C1 segment of cervical spinal cord (tissue), 14 donors: ENCODE measurements around the gene WNT8B.
A peak's percentile ranks its signal among the peaks of the same experiment; 100 is the strongest.

Experiments used
- DNase-seq, 14 donors: peaks; one replicate each; lab custom pipeline; 2025; lab: John Stamatoyannopoulos, UW

The WNT8B gene

DNA sequence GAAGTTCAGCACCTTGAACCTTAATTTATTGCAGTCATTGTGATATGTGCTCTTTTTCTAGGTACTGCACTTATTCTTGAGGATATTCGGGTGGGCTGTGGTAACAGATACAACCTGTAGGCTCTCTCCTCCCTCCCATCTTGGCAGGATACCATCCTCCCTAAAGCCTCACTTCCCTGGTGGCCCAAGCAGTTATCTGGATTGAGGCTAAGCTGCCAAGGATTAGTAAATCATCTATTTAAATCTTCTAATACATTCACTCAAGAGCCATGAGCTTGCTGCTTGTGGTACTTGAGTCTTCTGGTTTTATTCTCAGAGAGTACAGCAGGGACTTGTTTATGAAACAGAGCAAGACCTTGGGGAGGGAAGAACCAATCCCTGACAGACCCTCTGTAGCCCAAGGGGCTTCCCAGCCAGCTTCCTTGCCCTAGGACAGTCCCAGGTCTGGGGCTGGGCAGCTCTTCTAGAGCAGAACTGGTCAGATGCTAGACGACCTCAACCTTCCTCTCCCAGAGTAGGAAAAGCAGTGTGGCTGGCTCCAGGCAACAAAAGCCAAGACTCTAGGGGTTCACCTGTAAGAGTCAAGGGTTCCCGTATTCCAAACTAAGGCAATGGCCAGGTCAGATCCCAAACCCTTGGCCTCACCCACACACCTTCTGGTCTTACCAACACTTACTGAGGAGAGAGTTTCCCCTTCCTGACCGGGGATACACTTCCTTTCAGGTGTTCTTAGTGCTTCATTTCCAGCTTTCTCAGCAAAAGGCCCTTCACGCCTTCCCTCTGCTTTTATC is 21.3 kb downstream of the WNT8B start:
- no peak for DNase-seq

DNA sequence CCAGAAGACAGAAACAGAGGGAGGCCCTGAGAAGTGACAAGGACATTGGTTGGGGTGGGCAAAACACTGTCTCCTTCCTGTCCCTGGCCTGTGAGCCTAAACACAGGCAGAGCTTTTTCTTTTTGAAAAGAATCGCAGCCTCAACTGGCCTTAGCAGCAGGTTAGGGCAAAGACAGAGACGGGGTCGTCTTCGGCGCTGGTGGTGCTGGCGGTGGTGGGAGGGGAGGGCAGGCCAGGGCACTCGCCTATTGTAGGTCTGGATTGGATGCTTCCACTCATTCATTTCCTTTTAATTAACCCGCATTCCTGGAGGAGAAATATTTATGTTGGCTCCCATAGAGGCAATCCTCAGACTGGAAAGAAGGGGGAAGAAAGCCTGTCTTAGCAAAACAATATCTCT is 22.6 kb downstream of the WNT8B start:
- DNase-seq, result no peak

DNA sequence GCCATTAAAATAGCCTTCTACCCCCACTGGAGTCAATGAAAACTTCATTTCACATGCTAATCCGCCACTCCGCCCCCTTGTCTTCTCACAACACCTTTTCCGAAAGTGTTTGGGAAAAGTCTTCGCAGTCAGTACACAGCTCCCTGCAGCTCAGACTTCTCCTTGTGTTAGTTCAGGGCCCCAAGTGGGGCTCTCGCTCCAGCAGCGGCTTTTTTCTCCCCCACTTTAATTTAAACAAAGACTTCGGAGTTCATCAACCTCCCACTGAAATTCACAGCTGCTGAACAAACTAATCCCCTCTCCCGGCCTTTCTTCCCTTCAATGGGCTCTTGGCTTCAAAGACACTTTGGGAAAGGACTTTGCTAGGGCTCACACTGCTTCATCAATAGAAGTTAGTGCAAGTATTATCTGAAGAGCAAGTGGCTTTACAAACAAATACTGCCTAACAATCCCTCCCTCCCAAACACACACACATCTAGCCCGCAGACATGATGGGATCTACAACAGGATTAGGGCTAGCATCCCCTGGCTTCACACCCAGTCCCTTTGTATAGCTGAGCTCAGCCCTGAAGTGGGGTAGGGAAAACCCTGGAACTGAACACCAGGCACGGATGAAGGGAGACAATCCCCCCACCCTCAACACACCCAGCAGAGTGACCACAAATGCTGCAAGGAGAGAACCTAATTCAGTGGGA is 23.1 kb downstream of the WNT8B start:
- no peak for DNase-seq

DNA sequence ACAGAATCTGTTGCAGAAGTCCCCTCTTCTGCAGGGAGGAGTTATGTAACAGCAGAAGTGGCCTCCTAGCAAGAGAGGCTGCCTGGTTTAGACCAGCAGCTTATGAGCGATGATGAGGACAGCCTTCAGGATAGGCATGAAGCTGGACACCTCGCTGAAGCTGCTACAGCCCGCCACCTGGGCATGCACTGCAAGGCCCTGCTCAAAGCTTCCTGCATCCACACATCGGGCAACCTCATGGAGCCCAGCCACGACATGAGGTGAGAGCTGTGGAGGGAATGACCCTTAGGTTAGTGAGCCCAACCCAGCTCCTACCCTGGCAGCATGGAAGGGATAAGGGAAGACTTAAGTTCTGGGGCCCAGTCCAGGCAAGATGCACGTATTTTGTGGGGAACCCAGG is 24.7 kb downstream of the WNT8B start:
- no peak for DNase-seq

DNA sequence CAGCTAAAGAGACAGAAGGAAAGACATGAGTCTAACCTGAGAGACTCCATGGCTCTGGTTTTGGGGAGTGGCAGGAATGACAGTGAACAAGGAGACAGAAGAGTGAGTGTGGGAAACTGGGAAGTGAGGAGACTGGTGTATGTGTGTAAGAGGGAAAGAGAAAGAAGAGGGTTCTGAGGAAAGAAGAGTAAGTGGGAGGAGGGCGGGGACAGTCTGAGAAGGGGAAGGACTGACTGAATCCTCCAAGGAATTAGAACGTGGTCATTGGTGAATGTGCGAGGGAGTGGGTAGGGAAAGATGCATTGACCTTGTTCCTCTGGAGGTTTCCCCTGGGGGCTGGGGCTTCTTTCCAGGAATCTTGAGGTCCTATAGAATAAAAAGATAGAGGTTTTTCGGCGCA is 26.6 kb downstream of the WNT8B start:
- DNase-seq, result no peak

DNA sequence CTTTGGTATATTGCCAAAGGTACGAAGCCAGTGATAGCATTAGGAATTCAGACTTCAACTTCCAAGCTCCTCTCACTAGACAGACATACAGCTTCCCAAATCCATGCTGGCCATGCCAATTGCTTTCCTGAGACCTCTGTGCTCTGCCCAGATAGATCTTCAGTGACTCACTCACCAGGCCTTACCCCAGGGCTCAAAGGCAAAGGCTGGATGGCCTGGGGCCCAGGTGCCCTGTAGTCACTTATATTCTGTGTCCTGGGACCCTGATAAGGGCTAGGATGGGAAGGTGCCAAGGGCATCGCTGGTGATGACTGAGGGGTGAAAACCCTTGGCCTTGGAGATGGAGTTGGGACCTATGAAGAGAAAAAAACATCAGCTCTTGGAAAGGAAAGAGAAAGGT is 27.7 kb downstream of the WNT8B start:
- no peak for DNase-seq

DNA sequence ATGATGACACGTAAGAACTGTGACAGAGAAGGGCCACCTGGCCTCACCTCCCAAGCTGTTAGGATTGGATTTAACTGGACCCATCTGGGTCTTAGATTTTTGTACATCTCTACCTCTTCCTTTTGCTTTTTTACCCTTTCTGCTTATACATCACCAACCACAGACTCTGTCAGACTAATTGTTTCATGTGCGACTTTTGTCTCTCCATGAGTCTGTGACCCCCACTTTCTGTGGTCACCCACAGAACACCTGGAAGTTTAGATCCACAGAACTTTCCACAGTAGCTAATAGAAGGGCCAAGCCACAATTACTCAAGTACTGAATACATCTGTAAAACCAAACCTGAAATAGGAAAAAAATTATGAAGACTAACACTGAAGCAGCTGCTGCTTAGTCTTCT is 33.8 kb downstream of the WNT8B start:
- no peak for DNase-seq

DNA sequence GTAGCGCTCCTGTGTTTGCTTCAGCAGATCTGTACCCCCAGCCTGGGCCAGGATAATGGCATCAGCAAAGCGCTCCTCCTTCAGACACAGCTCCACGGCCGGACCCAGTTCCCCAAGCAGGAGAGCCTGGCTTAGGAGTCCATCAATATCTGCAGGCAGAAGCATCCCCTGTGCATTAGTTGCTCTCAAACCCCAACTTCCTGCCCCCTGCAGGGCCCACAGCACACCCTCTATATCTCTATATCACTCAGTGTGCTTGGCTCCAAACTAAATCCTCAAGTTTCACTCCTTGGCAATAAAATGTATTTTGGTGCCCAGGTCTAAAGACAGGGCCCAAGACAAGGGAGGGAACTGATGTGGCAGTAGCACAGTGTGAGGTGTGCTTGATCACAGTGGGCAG is 35.2 kb downstream of the WNT8B start:
- DNase-seq, result no peak

DNA sequence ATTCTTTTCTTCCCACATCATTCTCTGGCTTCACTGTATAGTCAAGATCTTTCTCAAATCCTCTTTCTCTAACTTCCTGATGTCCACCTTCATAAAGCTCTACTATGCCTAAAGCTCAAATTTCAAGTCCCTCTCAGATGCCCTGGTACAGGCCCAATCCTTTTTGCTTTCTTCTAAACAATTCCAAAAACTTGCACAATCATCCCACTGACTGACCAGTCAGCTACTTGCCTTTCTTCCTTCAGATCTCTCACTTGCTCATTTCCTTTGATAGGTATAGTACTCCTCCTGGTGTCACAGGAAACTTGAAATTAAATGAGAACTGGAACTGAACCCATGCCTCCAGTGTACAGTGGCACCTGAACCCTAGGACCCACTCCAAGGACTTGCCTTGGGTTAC is 38.6 kb downstream of the WNT8B start:
- DNase-seq, result no peak

DNA sequence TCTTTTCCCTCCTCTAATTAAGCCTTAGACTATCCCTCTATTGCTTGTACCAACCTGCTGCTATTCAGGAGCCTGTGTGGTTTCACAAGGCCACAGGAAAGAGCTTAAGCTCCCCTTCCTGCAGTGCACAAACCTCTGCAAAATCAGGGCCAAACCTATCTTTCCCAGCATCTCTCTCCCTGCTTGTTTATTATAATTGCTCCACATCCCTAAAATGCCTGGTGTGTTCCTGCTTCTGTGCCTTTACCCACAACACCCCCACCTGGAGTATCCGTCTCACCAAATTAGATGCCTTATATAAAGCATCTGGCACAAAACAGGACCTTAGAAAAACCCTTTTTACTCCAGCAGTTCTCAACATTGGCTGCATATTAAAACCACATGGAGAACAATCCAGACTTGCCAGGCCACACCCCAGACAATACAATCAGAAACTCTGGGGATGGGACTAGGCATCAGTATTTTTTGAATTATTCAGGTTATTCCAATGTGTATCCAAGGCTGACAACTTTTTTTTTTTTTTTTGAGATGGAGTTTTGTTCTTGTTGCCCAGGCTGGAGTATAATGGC is 40.2 kb downstream of the WNT8B start:
- DNase-seq, result no peak

DNA sequence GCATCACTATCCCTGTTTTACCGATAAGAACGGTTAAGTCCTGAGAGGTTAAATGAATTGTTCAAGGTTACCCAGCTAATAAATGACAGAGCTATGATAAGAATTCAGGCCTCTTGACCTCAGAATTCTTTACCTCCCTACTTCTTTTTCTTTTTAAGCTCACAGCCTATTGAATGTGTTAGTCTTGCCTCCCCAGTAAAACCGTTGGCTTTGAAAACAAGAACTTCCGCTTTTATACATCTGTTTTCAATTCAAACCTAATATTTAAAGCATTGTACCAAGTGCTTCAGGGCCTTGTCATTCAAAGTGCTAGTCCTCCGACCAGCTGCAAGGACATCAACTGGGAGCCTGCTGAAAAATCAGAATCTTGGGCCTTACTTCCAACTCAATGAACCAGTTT is 41.3 kb downstream of the WNT8B start:
- no peak for DNase-seq

DNA sequence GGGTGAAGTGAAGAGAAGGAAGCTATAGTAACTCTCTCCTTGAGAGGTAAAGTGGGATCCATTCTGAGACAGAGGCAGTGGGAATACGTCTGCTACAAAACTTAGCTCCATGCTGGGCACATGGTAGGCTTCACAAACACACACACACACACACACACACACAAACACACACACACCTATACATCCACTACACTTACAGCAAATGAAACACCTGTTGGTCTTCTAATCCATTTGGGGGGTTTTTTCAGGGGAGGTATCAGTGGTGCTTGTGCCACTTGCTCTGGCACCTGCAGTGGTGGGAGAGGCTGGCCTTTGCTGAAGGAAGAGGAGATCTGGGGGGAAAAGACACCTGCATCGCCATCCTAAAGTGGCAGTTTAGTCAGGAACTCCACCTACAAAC is 42.4 kb downstream of the WNT8B start:
- no peak for DNase-seq

DNA sequence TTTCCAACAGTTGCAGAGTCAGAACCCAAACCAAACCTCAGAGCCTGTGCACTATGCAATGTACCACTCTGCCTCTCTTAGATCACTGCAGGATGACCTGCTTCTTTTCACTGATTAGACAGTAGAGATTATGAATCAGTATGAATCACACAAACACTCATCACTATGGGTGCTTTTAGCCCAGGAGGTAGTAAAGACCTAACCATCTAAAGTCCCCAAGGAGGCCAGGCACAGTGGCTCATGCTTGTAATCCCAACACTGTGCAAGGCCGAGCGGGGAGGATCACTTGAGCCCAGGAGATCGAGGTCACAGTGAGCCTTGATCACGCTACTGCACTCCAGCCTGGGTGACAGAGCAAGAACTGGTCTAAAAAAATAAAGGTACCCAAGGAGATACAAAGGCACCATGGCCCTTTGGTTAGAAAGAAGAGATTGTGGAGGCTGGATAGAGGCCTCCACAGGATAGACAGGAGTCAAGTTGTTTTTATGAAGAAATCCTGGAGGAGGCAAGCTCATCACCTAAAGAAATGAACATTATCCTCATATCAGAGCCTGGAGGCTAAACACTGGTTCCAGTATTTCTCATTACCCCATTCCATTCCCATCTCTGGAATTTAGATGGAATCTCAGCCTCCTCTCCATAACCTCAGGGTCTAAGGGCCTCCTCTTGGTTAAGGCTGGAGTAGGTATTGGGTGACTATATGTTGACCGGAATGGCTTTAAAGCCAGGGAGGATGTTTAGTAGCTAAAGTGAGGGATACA is 44.0 kb downstream of the WNT8B start:
- no peak for DNase-seq

DNA sequence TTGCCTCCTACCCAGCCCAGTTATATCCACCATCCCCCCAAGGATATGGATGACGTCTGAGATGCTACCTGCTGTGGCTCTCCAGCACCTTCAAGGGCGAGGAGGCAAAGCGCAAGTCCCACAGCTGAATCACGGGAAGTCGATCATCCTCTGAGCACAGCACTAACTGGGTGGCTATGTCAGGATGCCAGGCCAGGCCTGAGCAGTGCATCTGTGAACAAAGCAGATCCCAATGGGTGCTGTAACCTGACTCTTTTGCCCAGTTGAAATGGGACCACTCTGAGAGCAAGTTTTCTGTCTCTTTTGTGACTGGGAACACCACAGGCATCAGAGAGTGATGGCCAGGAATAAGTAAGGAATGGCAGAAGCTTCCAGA is 44.5 kb downstream of the WNT8B start:
- DNase-seq, result no peak

DNA sequence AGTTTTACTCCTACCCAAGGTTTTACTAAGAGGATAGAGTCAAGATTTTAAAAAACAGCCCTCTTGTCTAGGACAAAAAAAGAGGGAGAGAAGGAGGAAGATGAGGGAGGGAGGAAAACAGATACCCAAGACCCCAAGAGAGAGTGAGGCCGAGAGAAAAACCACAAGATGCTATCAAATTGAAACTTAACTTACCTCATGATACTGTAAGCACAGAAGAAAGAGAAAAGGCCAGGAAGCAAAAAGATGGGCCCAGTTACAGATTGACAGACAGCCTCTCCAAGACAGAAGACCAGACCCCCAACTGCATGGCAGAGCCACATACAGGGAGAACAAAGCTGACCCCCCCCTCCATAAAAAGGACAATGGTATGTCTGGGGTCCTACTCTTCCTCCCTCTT is 45.5 kb downstream of the WNT8B start:
- DNase-seq, result no peak

DNA sequence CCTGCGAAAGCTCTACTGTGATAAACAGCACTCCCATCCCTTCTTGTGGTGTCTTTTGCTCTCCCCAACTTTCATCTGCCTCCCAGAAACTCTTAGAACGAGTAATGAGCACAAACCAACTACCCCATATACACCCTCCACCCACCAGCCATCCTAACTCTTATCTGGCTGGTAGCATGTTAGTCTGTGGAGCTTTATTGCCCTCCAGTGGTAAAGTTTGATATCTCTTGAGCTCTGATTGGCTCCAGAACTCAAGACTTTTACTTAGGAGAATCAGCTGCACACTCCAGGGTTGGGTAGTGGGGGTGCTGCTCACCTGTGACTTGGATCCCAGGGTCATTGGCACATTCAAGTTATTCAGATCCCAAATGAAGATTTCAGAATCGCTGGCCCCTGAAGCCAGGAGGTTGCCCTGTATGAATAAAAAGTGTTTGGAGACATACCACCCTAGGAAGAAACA is 45.9 kb downstream of the WNT8B start:
- DNase-seq, result no peak

DNA sequence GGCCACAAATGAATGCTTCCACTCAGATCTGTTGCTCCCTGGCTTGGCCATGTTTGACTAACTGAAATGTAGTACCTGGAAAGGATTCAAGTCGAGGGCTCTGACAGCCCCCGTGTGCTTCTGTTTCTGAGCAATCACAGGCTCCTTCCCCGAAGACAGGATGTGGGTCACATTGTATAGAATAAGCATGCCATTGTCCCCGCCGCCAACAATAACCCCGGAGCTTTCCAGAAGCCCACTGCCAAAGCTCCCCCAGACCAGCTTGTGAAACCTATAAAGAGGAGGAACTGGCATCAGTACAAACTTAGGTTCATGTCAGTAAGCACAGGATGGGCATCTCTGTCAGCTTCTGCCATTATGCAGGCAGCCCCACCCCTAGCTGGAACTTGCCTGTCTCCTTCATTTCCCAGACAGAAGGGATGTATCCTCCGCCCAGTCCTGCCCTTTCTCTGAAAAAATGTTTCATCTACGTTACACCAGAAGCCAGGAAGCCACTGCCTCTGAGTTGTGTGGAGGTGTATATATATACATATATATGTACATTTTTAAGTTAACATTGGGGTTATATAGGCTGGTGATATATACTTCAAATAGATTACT is 46.5 kb downstream of the WNT8B start:
- no peak for DNase-seq

DNA sequence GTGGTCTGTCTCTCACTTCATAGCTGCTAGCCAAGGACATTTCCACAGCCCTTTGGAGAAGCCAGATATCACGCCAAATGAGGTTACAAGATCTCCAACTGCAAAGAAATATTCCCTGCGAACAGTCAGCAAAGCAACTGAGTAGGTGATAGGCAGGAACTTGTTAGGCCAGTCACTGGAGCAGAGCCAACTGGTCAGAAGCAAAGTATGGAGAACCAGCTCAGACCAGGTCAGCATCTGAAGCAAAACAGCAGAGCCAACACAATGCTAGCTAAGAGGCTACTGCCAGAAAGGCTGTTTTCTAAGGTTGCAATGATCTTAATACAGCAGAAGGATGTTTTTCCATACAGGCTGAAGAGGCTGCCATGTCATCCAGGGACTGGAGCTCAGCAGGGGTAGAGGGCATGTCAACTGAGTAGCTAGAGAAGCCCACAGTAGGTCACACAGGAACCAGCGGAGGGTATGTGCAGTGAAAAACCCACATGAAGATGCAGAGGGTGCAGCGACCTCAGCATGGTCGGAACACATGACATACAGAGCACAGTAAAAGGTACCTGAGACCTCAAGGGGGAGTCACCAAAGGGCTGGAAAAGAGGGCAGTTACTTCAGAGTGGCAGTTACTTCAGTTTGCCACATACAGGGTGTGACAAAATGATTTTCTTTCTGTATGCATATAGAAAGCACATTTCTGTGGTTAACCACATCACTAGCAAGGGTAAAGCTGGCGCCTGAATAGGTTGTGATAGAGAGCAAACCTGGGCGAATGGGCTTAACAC is 47.9 kb downstream of the WNT8B start:
- DNase-seq, result no peak

DNA sequence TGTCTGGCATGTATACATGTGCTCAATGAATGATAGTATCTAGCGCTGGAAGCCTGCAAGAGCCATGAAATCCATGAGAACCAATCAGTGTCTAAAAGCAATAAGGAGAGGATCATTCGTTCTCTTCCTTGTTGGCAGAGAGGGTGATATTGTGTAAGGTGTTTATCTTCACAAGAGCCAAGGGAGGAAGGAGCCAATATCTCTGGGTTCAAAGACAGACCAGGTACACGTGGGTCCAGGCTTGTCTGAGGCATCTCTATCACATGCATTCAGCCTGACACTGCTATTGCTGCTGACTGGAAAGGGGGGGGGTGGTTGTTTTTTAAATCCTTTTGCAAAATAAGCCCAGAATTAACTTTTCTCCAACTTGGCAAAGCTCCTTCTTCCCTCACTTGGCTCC is 52.8 kb downstream of the WNT8B start:
- no peak for DNase-seq

DNA sequence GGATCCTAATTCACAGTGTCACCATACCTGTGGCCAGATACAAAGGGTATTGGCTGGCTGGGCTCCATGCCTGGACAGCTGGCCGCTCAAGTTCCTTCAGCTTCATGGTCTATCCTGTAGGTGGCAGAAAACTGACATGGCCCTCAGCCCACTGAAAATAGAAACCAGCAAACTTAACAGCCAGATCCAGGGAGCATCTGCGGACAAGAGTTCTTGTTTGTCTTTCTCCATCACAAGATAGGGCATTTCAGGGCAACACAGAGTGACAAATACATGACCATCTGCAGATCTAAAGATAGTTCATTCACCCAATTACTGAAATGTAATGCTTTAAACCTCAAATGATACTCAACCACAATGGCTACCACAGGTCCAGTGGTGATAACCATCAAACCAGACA is 54.0 kb downstream of the WNT8B start:
- peak in 1 of 14 donors; percentile 24 for DNase-seq

DNA sequence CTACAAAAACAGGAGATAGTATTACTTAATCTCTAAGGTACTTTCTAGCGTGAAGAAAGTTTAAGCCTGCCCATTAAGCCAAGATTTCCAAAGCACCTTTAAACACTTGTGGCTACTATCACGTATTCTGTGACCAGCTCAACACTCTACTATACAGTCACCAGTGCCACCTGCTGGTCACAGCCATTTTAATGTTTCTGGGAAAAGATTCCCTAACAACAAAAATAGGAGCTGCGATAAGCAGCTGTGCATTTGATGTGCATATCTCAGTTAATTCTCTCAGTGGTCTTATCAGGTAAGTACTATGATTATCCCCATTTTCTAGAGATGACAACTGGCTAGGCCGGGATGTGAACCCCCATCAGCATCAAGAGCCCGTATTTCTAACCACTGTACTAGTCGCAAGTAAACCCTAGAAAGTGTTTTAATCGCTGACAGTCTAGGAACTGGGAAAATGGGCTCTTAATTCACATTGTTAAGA is 56.0 kb downstream of the WNT8B start:
- peak in 11 of 14 donors; percentile 9 to 62 (median 31) for DNase-seq
